IMR-90 (cell line): ENCODE data around the gene CAMTA1. TPM values are rescaled to one million over a fixed set of nuclear protein-coding genes. Genes with fewer than 3 reads are reported as not detected.

ENCODE experiments used
- ATAC-seq: fragments of 200-7000 bp; cut with Tn5 transposase; 2 replicates; pipeline ENCODE4 v1.9.1; 2020; ENCODE audit warnings: low read depth, mild to moderate bottlenecking, moderate library complexity
- BruUV-seq: library from RNA; stranded (reverse); fragments of 400-500 nt; replicated peaks from 2 replicates; lab custom pipeline; 2021; lab: Mats Ljungman, UMichigan
- CTCF ChIA-PET: fragments of 300-600 bp; formaldehyde crosslinking; extraction: SDS; loops from one replicate; lab custom pipeline; 2021; ENCODE audit warnings: antibody characterized with exemption; lab: Yijun Ruan, JAX
- POLR2A ChIA-PET: fragments of 300-600 bp; sonication (Branson Sonifier 250); formaldehyde crosslinking; loops from one replicate; lab custom pipeline; 2022; ENCODE audit warnings: antibody characterized with exemption; ENCODE audit not compliant: unreplicated experiment; lab: Charles Lee
- DNase-seq: peaks from one replicate; pipeline ENCODE4 v3.0.0; 2013
- H2AFZ ChIP-seq: replicated peaks from 2 replicates; pipeline ENCODE3; 2013; ENCODE audit warnings: low read length, mild to moderate bottlenecking; ENCODE audit not compliant: poor library complexity
- H2AK5ac ChIP-seq: 2 replicates; pipeline ENCODE4 v1.6.1; 2013; ENCODE audit warnings: low read depth, low read length, inconsistent platforms
- H2AK9ac ChIP-seq: replicated peaks from 2 replicates; pipeline ENCODE3; 2013; ENCODE audit warnings: mild to moderate bottlenecking, low read depth, low read length, moderate library complexity; ENCODE audit not compliant: poor library complexity
- H2BK120ac ChIP-seq: 2 replicates; pipeline ENCODE4 v1.6.1; 2013; ENCODE audit warnings: low read depth, low read length, inconsistent platforms
- H2BK15ac ChIP-seq: 3 replicates; pipeline ENCODE4 v1.6.1; 2013; ENCODE audit warnings: low read depth, low read length, inconsistent platforms
- H2BK20ac ChIP-seq: 2 replicates; pipeline ENCODE4 v1.6.1; 2013; ENCODE audit warnings: low read depth, mild to moderate bottlenecking, inconsistent platforms, low read length, moderate library complexity
- H2BK5ac ChIP-seq: 2 replicates; pipeline ENCODE4 v1.6.1; 2013; ENCODE audit warnings: mild to moderate bottlenecking, low read depth, low read length, inconsistent platforms; ENCODE audit not compliant: poor library complexity, severe bottlenecking
- H3K14ac ChIP-seq: replicated peaks from 2 replicates; pipeline ENCODE4 v1.6.1; 2013; ENCODE audit warnings: low read depth, low read length, inconsistent platforms
- H3K18ac ChIP-seq: 2 replicates; pipeline ENCODE4 v1.6.1; 2013; ENCODE audit warnings: low read depth, low read length, control low read depth
- H3K23ac ChIP-seq: 2 replicates; pipeline ENCODE4 v1.6.1; 2013; ENCODE audit warnings: low read depth, low read length, inconsistent platforms
- H3K27ac ChIP-seq: 2 replicates; pipeline ENCODE4 v1.5.1; 2013; ENCODE audit warnings: mild to moderate bottlenecking, control low read depth, low read length; ENCODE audit not compliant: insufficient read depth
- H3K27me3 ChIP-seq: 2 replicates; pipeline ENCODE4 v1.6.1; 2013; ENCODE audit warnings: low read length; ENCODE audit not compliant: control insufficient read depth, insufficient read depth
- H3K36me3 ChIP-seq: 2 replicates; pipeline ENCODE4 v1.6.1; 2013; ENCODE audit warnings: low read length, mixed read lengths; ENCODE audit not compliant: control insufficient read depth, insufficient read depth
- H3K4ac ChIP-seq: 2 replicates; pipeline ENCODE4 v1.6.1; 2013; ENCODE audit warnings: low read depth, low read length, inconsistent platforms
- H3K4me1 ChIP-seq: 2 replicates; pipeline ENCODE4 v1.6.1; 2013; ENCODE audit warnings: low read length, mixed read lengths; ENCODE audit not compliant: control insufficient read depth, insufficient read depth
- H3K4me2 ChIP-seq: 2 replicates; pipeline ENCODE4 v1.6.1; 2013; ENCODE audit warnings: low read depth, mild to moderate bottlenecking, control low read depth, low read length, moderate library complexity
- H3K4me3 ChIP-seq: 2 replicates; pipeline ENCODE4 v1.5.1; 2013; ENCODE audit warnings: low read depth, mild to moderate bottlenecking, control low read depth, low read length, moderate library complexity; ENCODE audit not compliant: insufficient read depth
- H3K56ac ChIP-seq: 2 replicates; pipeline ENCODE4 v1.6.1; 2013; ENCODE audit warnings: low read length, inconsistent platforms; ENCODE audit not compliant: insufficient read depth; ENCODE audit errors: extremely low read depth
- H3K79me1 ChIP-seq, 2 experiments: 2 replicates each; pipeline ENCODE4 v1.6.1; 2013; ENCODE audit warnings: low read length in 2 of 2, inconsistent platforms in 1 of 2, low read depth in 1 of 2
- H3K9ac ChIP-seq: 2 replicates; pipeline ENCODE4 v1.6.1; 2013; ENCODE audit warnings: low read depth, low read length, control low read depth
- H3K9me1 ChIP-seq: 2 replicates; pipeline ENCODE4 v1.6.1; 2013; ENCODE audit warnings: low read length, inconsistent platforms; ENCODE audit not compliant: insufficient read depth
- H3K9me3 ChIP-seq: 2 replicates; pipeline ENCODE4 v1.6.1; 2013; ENCODE audit warnings: low read length; ENCODE audit not compliant: control insufficient read depth, insufficient read depth
- H4K20me1 ChIP-seq: 2 replicates; pipeline ENCODE4 v1.6.1; 2013; ENCODE audit warnings: low read length, inconsistent platforms; ENCODE audit not compliant: insufficient read depth
- H4K5ac ChIP-seq: 2 replicates; pipeline ENCODE4 v1.6.1; 2013; ENCODE audit warnings: mild to moderate bottlenecking, low read depth, low read length, control low read depth
- H4K8ac ChIP-seq, 2 experiments: 2 replicates each; pipeline ENCODE4 v1.6.1; 2013; ENCODE audit warnings: low read depth in 2 of 2, low read length in 2 of 2, control low read depth in 1 of 2, inconsistent platforms in 1 of 2
- H4K91ac ChIP-seq: 2 replicates; pipeline ENCODE4 v1.6.1; 2013; ENCODE audit warnings: low read depth, low read length, inconsistent platforms; ENCODE audit not compliant: insufficient read depth
- BHLHE40 ChIP-seq: fragments of 150-350 bp; IDR thresholded peaks from 2 replicates; pipeline ENCODE4 v1.6.1; 2016; ENCODE audit warnings: mild to moderate bottlenecking, low read depth, low read length
- FOS ChIP-seq: fragments of 150-350 bp; IDR thresholded peaks from 2 replicates; pipeline ENCODE4 v1.6.1; 2016; ENCODE audit warnings: low read depth, low read length
- MAFK ChIP-seq: IDR thresholded peaks from 2 replicates; pipeline ENCODE4 v1.6.1; 2012; ENCODE audit warnings: low read depth, low read length, improper control_type of control experiment
- MAZ ChIP-seq: IDR thresholded peaks from 2 replicates; pipeline ENCODE4 v1.6.1; 2012; ENCODE audit warnings: low read depth, mild to moderate bottlenecking, low read length, improper control_type of control experiment, moderate library complexity, borderline replicate concordance
- MXI1 ChIP-seq: IDR thresholded peaks from 2 replicates; pipeline ENCODE4 v1.6.1; 2012; ENCODE audit warnings: low read depth, mild to moderate bottlenecking, low read length, moderate library complexity, borderline replicate concordance
- NFE2L2 ChIP-seq: fragments of 150-350 bp; IDR thresholded peaks from 2 replicates; pipeline ENCODE4 v1.6.1; 2016; ENCODE audit warnings: low read depth, mild to moderate bottlenecking, low read length
- RAD21 ChIP-seq: IDR thresholded peaks from 2 replicates; pipeline ENCODE4 v1.6.1; 2012; ENCODE audit warnings: low read length, improper control_type of control experiment
- RCOR1 ChIP-seq: IDR thresholded peaks from 2 replicates; pipeline ENCODE4 v1.6.1; 2012; ENCODE audit warnings: mild to moderate bottlenecking, low read length, improper control_type of control experiment; ENCODE audit not compliant: insufficient replicate concordance
- RFX5 ChIP-seq: IDR thresholded peaks from 2 replicates; pipeline ENCODE4 v1.8.0; 2012; ENCODE audit warnings: low read depth, mild to moderate bottlenecking, low read length, moderate library complexity
- WGBS, 2 experiments: methylation state at CpG; one replicate each; pipeline versions ENCODE4 v1.1.5 to v1.1.7; 2013; ENCODE audit warnings: missing lambda C conversion rate in 2 of 2; ENCODE audit not compliant: insufficient read length in 1 of 2; ENCODE audit errors: extremely low coverage in 2 of 2; 5-methylcytosine and 5-hydroxymethylcytosine counted together
- dilution Hi-C: fragments of 300-500 bp; cut with HindIII; formaldehyde crosslinking; loops from one replicate; pipeline ENCODE4 v1.14.3; 2018; ENCODE audit warnings: low sequenced_read_pairs; ENCODE audit not compliant: unreplicated experiment
- in situ Hi-C: fragments of 300-500 bp; cut with MboI; formaldehyde crosslinking; loops from 3 replicates; pipeline ENCODE4 v1.14.3; 2019; ENCODE audit warnings: low sequenced_read_pairs, inconsistent platforms, mixed read lengths
- intact Hi-C: fragments of 100-400 bp; cut with micrococcal nuclease; formaldehyde crosslinking; loops from 2 replicates; pipeline ENCODE4 v1.10.0; 2022
- polyA plus RNA-seq, 3 experiments: library from polyadenylated mRNA; depleted of rRNA; stranded (reverse); fragments of >200 nt; gene quantifications; 2 replicates each; pipeline ENCODE4 v1.2.3, GENCODE V29; 2012; ENCODE audit warnings: low replicate concordance in 1 of 3
- total RNA-seq: library from RNA; depleted of rRNA; stranded (reverse); fragments of >200 nt; gene quantifications from 2 replicates; pipeline ENCODE4 v1.2.3, GENCODE V29; 2012
- TF ChIP-seq, protein P1 (sequence below): fragments of 150-350 bp; IDR thresholded peaks from 2 replicates; pipeline ENCODE4 v1.6.1; 2016; ENCODE audit warnings: low read depth, mild to moderate bottlenecking, low read length, moderate library complexity, borderline replicate concordance
- TF ChIP-seq, protein P2 (sequence below): fragments of 150-350 bp; IDR thresholded peaks from 2 replicates; pipeline ENCODE4 v1.6.1; 2017; ENCODE audit warnings: mild to moderate bottlenecking, antibody characterized with exemption, low read length, low read depth

The CAMTA1 gene
- total and polyA plus RNA-seq, 2 of the 4 experiments (the other 2 are of a cell fraction) = 35.5 to 74.3 TPM

DNA sequence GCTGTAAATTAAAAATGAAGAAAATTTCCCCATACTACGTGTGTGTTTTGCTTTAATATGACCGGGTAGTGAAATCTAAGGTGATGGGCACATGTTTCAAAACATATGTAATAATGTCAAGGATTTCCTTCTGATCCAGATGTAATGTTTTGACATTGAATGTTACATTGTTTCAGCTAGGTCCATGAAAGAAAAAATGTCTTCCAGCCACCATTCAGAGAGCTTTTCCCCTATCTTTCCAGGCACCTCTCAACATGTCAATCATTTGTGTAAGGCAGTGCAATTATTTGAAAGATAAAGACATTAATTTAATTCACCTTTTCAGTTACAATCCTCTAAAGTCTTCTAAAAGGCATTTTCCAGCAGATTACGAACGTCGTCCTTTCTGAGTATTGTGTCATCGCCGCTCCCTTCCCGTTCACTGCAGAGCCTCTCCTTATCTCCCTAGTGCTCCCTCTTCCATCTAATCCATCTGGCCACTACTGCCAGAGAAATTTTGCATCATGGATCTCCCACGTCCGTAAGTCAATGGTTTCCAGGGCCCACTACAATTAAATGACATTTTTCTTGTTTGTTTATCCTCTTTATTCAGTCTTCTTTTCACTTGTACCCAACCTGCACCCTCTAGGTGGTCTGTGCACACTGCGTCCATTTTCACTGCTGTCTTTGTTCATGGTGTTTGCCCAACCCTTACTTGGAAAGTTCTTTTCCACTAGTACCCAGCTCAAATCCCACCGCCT lies 984.6 kb downstream of the CAMTA1 start:
- Histone ChIP-seq H3K9me1 (peaks cover 6% of the 10 kb centered on the region; the same call in 1 of the 2 replicates), H2BK120ac (no peak overlapping the region), H3K18ac (no peak overlapping the region), H4K20me1 (peaks cover 3% of the 10 kb centered on the region; the same call in 1 of the 2 replicates), H3K4me2 (no peak overlapping the region), H3K79me1 (peaks cover 16 to 20% of the 10 kb centered on the region in 2 experiments), H3K36me3 (peaks cover 2% of the 10 kb centered on the region; the same call in 1 of the 2 replicates), H2BK20ac (no peak overlapping the region), H3K27me3 (peaks cover 3% of the 10 kb centered on the region; the same call in 1 of the 2 replicates), H3K23ac (no peak overlapping the region), H3K14ac (no peak overlapping the region), H4K91ac (no peak overlapping the region), H2BK15ac (no peak overlapping the region), H3K56ac (no peak overlapping the region), H3K4ac (no peak overlapping the region), H4K5ac (no peak overlapping the region), H4K8ac (no peak overlapping the region), H3K9me3 (no peaks in the 10 kb centered on the region), H3K4me3 (no peak overlapping the region), H3K27ac (no peak overlapping the region), H3K9ac (no peak overlapping the region), H2AK5ac (no peak overlapping the region), H2AK9ac (no peak overlapping the region), H2BK5ac (no peak overlapping the region), H2AFZ (no peak overlapping the region), H3K4me1 (no peaks in the 10 kb centered on the region)
- no TSS peak for BruUV-seq
- TF ChIP-seq NFE2L2 = no peak
- TF ChIP-seq RAD21 = no peak
- TF ChIP-seq, protein P1, sequence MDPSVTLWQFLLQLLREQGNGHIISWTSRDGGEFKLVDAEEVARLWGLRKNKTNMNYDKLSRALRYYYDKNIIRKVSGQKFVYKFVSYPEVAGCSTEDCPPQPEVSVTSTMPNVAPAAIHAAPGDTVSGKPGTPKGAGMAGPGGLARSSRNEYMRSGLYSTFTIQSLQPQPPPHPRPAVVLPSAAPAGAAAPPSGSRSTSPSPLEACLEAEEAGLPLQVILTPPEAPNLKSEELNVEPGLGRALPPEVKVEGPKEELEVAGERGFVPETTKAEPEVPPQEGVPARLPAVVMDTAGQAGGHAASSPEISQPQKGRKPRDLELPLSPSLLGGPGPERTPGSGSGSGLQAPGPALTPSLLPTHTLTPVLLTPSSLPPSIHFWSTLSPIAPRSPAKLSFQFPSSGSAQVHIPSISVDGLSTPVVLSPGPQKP = no peak
- TF ChIP-seq MAZ = no peak
- no peak for TF ChIP-seq MXI1
- TF ChIP-seq BHLHE40 = no peak
- TF ChIP-seq FOS = no peak
- no peak for TF ChIP-seq MAFK
- no peak for TF ChIP-seq RFX5
- no peak for TF ChIP-seq RCOR1
- TF ChIP-seq, protein P2, sequence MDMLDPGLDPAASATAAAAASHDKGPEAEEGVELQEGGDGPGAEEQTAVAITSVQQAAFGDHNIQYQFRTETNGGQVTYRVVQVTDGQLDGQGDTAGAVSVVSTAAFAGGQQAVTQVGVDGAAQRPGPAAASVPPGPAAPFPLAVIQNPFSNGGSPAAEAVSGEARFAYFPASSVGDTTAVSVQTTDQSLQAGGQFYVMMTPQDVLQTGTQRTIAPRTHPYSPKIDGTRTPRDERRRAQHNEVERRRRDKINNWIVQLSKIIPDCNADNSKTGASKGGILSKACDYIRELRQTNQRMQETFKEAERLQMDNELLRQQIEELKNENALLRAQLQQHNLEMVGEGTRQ = no peak
- ChIA-PET POLR2A (no interaction called here), CTCF (interaction anchor here (1.3 to 1.7 kb wide), 2 partner anchors 10 to 17 kb away, joined by 3 to 6 read pairs; no protein-coding TSS in a partner anchor)
- intact Hi-C loops (no loop called here), dilution Hi-C loops (no loop called here), in situ Hi-C loops (no loop called here)
- DNase-seq = no peak
- ATAC-seq = no peak
- 90% methylated on average over 2 of the region's 12 CpGs; no CpG with 5 or more reads in 1 of the 2 experiments for WGBS, 2 experiments
